Central memory CD8-positive, alpha-beta T cell (primary cell): Measurements from ENCODE around the gene DOCK2.

Experiments
- ATAC-seq: fragments of 150-1000 bp; cut with Tn5 transposase; replicated peaks from 2 replicates; pipeline ENCODE4 v1.10.0; 2022; ENCODE audit warnings: mild to moderate bottlenecking, moderate FRiP score, moderate number of reproducible peaks; ENCODE audit not compliant: poor library complexity, severe bottlenecking; ENCODE audit errors: extremely low read depth
- DNase-seq, 2 donors: peaks; one replicate each; pipeline ENCODE4 v3.0.0; 2021; ENCODE audit warnings: low spot score in 2 of 2
- H3K27ac Mint-ChIP-seq: one replicate; pipeline ENCODE4 v1.8.0; 2022; ENCODE audit warnings: low read depth, mild to moderate bottlenecking, moderate library complexity, mixed read lengths
- H3K27me3 Mint-ChIP-seq: one replicate; pipeline ENCODE4 v1.8.0; 2022; ENCODE audit warnings: mixed read lengths
- H3K36me3 Mint-ChIP-seq: one replicate; pipeline ENCODE4 v1.8.0; 2022; ENCODE audit warnings: mild to moderate bottlenecking, moderate library complexity, mixed read lengths; ENCODE audit not compliant: insufficient read depth
- H3K4me1 Mint-ChIP-seq: one replicate; pipeline ENCODE4 v1.8.0; 2022; ENCODE audit warnings: mixed read lengths
- H3K4me3 Mint-ChIP-seq: one replicate; pipeline ENCODE4 v1.8.0; 2022; ENCODE audit warnings: mild to moderate bottlenecking, moderate library complexity, mixed read lengths
- H3K9me3 Mint-ChIP-seq: one replicate; pipeline ENCODE4 v1.8.0; 2022; ENCODE audit warnings: mixed read lengths

DOCK2 gene

DNA sequence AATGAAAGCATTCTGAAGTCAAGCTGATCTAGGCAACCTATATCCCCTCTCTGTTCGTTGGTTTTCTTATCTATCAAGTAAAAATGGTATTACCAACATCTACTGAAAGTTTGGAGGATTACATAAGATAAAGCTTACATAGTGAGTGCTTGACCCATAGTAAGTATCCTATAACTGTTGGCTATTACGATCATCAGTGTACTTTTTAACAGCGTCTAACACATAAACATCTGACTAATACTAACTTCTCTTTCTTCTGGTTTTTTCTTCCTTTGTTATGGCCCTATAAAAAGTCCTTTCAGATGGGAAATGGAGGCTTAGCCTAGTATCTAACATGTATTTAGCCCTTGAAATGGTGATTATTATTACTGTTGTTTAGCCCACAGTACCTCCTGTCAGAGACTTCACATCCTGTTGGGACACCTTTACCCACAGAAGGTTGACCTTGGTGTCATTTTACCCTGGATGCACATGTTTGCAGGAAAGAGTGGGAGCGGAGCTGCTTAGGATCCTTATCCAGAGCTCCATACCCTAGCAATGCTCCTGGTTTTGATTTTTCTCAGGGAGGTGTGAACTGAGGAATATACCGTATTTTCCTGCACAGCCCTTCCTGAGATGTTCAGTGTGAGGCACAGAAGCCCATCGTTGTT lies 337.2 kb downstream of the DOCK2 start:
- DNase-seq (no peak), ATAC-seq (no peak)
- Mint-ChIP-seq H3K27ac (no peak overlapping the region), H3K36me3 (peaks cover 15% of the 10 kb centered on the region), H3K4me1 (peaks cover 15% of the 10 kb centered on the region), H3K4me3 (no peak overlapping the region), H3K9me3 (no peaks in the 10 kb centered on the region), H3K27me3 (no peaks in the 10 kb centered on the region)

DNA sequence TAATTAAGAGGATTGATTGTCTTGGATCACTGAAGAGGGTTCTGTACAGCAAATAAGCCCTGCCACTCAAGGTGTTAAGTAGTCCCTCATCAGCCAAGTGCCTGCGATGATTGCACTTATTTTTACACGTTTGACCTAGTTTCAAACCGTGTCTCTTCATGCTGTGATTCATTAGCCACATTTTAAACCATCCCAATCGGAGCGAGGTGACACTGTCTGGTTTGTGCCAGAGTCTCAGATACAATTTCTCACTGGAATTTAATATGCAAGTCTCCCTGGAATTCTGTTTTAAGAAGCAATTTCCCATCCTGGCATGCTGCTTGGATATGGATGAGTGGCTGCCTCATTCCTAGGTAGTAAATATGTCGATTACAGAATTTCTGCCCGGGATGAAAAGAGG lies 341.6 kb downstream of the DOCK2 start:
- Mint-ChIP-seq H3K9me3 (no peaks in the 10 kb centered on the region), H3K4me3 (no peak overlapping the region), H3K27ac (no peak overlapping the region), H3K36me3 (peaks cover 31% of the 10 kb centered on the region), H3K27me3 (no peaks in the 10 kb centered on the region), H3K4me1 (peaks cover 16% of the 10 kb centered on the region)
- no peak for ATAC-seq
- no peak for DNase-seq

DNA sequence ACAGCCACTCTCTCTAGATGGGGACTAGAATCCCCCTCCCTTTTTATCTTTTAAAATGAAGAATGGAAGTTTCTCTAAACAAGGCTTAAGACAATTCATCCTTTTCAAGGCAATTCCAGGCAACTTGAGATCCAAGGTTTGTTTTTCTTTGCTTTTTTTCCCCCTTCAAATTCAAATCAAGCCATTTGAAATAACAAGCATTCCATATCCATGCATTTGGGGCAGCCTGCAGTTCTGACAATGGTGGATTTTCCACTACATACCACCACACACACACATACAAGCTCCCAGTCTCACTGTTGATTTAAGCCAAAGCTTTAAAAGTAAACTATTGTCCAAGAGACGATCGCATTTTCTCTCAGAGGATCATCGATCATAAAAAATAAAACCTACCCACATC lies 342.8 kb downstream of the DOCK2 start:
- Mint-ChIP-seq H3K4me1 (peaks cover 16% of the 10 kb centered on the region), H3K27me3 (no peaks in the 10 kb centered on the region), H3K36me3 (peaks cover 37% of the 10 kb centered on the region), H3K4me3 (no peak overlapping the region), H3K9me3 (no peaks in the 10 kb centered on the region), H3K27ac (no peak overlapping the region)
- DNase-seq (no peak), ATAC-seq (no peak)

DNA sequence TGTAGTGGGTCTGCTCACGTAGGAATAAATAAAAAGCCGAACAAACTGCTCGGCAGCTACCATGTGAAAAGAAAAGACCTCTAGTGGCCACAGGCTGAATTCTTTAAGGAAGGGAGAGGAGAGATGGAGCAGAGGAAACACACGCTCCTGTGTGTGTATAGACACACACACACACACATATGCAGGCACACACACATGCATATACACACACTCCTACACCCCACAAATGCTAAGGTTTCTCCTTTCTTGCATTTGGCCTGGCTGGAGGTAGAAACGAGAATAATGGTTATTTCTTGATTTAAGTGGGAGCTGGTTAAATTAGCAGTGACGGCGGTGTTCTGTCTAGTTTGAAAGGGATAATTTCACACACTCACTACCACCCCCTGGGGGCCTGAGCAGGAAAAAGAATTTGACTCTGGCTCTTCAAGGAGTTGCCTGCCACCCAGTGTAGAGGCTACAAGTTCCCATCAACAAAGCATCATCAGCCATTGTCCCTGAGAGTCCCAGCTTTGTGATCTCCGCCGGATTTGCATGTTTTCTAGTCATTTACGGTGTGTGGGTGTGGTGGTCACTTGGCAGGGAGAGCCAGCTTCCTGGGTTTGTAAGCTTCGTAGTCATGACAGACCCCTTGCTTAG lies 343.5 kb downstream of the DOCK2 start, which contains the start of gene INSYN2B:
Gene INSYN2B (minus strand): TSS at position 78 of the 636 bp plus-strand sequence. CDS start 96,597 bp downstream, outside the sequence.
- no peaks in the 10 kb centered on the region for H3K27me3 Mint-ChIP-seq

DNA sequence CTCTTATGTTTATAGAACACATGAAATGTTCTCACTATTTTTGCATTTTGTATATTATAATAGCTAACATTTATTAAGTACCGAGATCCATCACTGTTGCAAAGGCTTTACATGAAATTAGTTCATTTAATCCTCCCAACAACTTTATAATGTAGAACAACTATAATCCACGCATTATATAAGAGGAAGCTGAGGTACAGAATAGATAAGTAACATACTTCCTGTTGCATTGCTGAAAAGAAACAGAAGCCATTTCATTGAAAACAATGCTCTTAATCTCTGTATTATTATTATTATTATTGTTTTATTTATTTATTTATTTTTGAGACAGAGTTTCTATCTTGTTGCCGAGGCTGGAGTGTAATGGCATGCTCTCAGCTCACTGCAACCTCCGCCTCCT lies 351.1 kb downstream of the DOCK2 start:
- no peak for ATAC-seq

More for the DNA sequence above, 343.5 kb downstream of the DOCK2 start, which contains the start of gene INSYN2B:
- ATAC-seq, result no peak
- peaks cover 42% of the 10 kb centered on the region for H3K36me3 Mint-ChIP-seq
- H3K4me3 Mint-ChIP-seq, result no peak within 1 kb of the TSS
- peaks cover 16% of the 10 kb centered on the region for H3K4me1 Mint-ChIP-seq
- H3K9me3 Mint-ChIP-seq, result no peaks in the 10 kb centered on the region
- H3K27ac Mint-ChIP-seq, result no peak within 1 kb of the TSS
- DNase-seq, result no peak

DNA sequence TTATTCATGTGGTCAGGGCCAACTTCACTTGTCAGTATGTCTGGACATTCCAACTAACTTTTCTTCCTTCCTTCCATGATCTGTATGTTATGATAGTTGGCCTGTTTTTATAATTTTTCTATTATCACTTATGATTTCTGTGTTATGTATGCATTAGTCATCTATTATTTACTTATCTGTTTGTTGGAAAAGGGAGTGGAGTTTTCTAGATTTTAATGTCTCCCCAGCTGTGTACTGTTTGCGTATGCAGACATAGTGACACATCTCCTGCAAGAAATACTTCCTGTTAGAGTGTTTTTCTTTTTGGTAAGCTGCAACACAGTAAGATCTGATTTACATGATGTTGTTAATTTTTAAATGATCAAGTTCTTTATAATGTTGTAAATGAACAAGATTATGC lies 351.9 kb downstream of the DOCK2 start:
- Mint-ChIP-seq H3K27me3 (no peaks in the 10 kb centered on the region), H3K27ac (no peak overlapping the region), H3K4me3 (no peak overlapping the region), H3K9me3 (no peaks in the 10 kb centered on the region), H3K4me1 (peaks cover 7% of the 10 kb centered on the region), H3K36me3 (peaks cover 29% of the 10 kb centered on the region)
- DNase-seq (no peak), ATAC-seq (no peak)

More for the DNA sequence above, 351.1 kb downstream of the DOCK2 start:
- Mint-ChIP-seq H3K9me3 (no peaks in the 10 kb centered on the region), H3K4me3 (no peak overlapping the region), H3K27me3 (no peaks in the 10 kb centered on the region), H3K4me1 (peaks cover 7% of the 10 kb centered on the region), H3K27ac (no peak overlapping the region), H3K36me3 (peaks cover 35% of the 10 kb centered on the region)
- DNase-seq, result no peak

DNA sequence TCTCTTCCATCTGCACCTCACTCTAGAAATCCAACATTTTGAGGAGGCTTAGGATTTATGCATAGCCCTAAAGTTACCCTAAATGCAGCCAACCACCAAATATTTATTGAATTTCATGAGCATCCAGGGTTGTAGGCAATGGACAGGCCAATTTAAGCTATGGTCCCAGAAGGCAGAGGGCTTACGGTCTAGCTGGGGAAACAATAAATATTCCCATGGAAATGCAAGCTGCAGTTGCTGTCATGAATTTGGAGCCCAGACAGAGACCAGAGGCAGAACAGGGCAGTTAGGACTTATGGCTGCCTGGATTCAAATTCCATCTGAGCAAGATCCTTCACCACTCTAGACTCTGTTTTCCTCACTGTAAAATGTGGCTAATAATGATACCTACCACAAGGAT lies 352.3 kb downstream of the DOCK2 start:
- Mint-ChIP-seq H3K4me1 (peaks cover 7% of the 10 kb centered on the region), H3K27ac (no peak overlapping the region), H3K9me3 (no peaks in the 10 kb centered on the region), H3K36me3 (peaks cover 29% of the 10 kb centered on the region), H3K27me3 (no peaks in the 10 kb centered on the region), H3K4me3 (no peak overlapping the region)
- ATAC-seq (no peak), DNase-seq (no peak)

DNA sequence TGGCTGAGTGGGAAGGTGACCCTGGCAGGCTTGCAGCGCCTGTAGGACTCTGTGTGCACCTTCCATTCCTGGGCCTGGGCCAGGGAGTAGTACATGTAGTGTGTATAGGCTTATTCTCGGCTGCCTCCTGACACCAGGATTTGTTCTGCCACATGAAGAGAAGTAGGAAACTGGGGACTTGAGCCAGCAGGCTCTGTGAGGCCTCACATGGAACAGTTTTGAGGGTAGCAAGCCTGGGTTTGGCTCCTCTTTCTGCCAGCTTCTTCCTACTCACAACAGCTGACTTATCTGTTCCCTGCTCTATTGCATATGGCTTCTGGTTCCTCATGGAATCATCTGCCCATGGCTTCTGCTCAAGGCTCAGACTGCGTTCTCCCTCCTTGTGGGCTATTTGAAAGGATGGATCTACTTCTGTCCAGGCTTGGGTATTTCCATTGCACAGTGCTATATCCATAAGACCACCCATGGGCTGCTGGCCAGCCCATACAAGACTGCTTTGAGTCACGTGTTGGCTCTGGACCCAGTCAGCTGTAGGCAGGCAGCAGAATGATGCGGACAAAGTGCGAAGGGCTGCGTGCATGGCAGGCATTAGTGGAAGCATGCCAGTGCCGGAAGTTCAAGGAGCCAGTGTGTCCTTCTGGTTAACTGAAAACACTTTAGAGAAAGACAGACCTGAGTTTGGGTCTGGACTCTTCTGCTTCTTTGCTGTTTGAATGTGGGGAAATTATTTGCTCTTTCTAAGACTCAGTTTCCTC lies 354.2 kb downstream of the DOCK2 start:
- Mint-ChIP-seq H3K27ac (no peak overlapping the region), H3K4me3 (no peak overlapping the region), H3K4me1 (peaks cover 7% of the 10 kb centered on the region), H3K27me3 (no peaks in the 10 kb centered on the region), H3K9me3 (no peaks in the 10 kb centered on the region), H3K36me3 (peaks cover 24% of the 10 kb centered on the region)
- ATAC-seq (no peak), DNase-seq (no peak)

DNA sequence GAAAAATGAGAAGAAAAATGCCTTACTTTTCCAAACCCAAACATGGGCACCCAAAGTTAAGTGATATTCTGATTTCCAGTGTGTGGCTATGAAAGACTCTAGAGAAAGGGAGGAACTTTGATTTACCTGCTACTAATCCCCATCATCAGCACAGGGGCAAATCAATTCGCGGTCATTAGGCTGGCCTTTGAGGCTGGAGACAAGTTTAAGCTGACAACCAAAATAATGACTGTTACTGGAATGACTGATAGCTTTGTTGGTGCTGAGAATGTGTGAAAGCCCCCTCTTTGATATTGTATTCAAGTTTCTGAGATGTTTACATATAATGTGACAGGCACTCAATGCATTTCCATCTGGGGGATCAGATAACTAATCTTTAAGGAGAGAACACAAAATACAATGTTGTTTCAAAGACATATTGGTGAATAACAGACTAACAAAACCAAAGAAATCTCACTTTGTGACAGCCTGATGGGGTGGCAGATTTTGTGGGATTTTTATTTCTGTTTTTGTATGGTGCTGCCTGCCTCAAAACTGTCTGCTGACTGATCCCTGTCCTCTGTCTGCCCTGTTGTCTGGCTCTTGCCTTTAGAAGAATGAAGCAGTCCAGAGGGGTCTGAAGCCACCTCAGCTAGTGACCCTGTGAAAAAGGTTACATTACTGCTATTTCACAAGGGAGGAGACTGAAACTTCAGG lies 355.9 kb downstream of the DOCK2 start:
- DNase-seq (no peak), ATAC-seq (no peak)
- Mint-ChIP-seq H3K9me3 (no peaks in the 10 kb centered on the region), H3K4me3 (no peak overlapping the region), H3K4me1 (peaks cover 7% of the 10 kb centered on the region), H3K36me3 (peaks cover 23% of the 10 kb centered on the region), H3K27me3 (no peaks in the 10 kb centered on the region), H3K27ac (no peak overlapping the region)

DNA sequence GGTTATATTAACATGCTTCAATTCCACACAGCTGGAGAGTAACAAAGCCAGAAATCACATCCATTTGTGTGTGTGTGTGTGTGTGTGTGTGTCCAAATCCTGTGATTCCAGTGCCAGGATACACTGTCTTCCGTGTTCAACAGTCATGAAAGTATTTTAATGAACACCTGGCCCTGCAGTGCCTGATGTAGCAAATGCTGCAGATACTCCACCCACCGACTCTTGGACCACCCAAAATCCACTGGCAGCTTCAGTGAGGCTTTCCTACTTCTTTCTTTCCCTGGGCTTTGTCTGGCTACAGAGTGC lies 356.4 kb downstream of the DOCK2 start:
- no peaks in the 10 kb centered on the region for H3K9me3 Mint-ChIP-seq
- H3K4me1 Mint-ChIP-seq, result peaks cover 7% of the 10 kb centered on the region
- H3K36me3 Mint-ChIP-seq, result peaks cover 27% of the 10 kb centered on the region
- no peaks in the 10 kb centered on the region for H3K27me3 Mint-ChIP-seq
- no peak overlapping the region for H3K27ac Mint-ChIP-seq
- ATAC-seq (no peak), DNase-seq (no peak)
- no peak overlapping the region for H3K4me3 Mint-ChIP-seq

DNA sequence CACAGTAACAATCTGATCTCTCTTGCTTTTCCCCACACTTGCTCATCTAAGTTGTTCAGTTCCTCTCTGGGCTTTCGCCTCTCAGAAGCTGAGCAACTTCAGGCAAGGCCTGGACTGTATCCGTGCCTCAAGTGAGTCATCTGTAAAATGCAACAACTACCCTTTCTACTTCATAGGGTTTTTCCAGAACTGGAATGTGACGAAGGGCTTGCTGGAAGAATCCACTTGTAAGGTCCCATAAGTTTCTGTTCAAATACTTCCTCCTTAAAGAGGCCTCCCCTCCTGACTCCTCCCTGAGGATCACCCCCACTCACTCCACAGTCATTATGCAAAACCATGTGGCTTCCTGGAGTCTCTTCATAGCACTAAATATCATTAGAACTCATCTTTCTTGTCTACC lies 360.7 kb downstream of the DOCK2 start:
- no peak for ATAC-seq
- H3K4me1 Mint-ChIP-seq, result no peaks in the 10 kb centered on the region
- H3K27me3 Mint-ChIP-seq, result no peaks in the 10 kb centered on the region
- no peak overlapping the region for H3K4me3 Mint-ChIP-seq
- H3K27ac Mint-ChIP-seq, result no peak overlapping the region
- DNase-seq, result no peak
- no peaks in the 10 kb centered on the region for H3K9me3 Mint-ChIP-seq
- H3K36me3 Mint-ChIP-seq, result peaks cover 44% of the 10 kb centered on the region

DNA sequence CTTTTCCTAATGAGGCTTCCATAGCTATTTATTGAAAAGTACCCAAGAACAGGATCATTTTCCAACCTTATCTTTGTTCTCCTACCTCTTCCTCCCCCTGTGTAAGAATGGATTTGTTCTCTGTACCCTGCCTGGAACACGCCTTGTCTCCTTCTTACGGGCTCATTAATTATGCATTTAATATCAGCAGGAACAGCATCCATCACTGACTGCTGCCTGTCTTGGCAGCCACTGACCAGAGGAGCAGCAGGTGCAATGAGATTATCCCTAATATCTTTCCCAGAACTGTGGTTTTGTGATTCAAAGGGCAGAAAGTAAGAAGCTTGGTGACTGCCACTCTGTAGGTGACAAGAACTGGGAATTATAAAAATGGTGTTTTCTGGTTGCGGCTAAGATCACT lies 362.5 kb downstream of the DOCK2 start:
- Mint-ChIP-seq H3K4me1 (no peaks in the 10 kb centered on the region), H3K9me3 (no peaks in the 10 kb centered on the region)

More for the DNA sequence above, 362.5 kb downstream of the DOCK2 start:
- DNase-seq (no peak), ATAC-seq (no peak)
- Mint-ChIP-seq H3K27me3 (no peaks in the 10 kb centered on the region), H3K27ac (no peak overlapping the region), H3K4me3 (no peak overlapping the region), H3K36me3 (peaks cover 46% of the 10 kb centered on the region)
